OCI-LY1 (cell line): ENCODE results near the gene BMP7.

Experiments used
- H2AFZ ChIP-seq: fragments of 200-600 bp; sonication (generic), shearing (Covaris generic); 2 replicates; pipeline ENCODE4 v1.6.0; 2014; ENCODE audit warnings: antibody characterized with exemption, mild to moderate bottlenecking, low read length
- H3F3A ChIP-seq: fragments of 200-600 bp; sonication (generic), shearing (Covaris generic); 2 replicates; pipeline ENCODE4 v1.6.0; 2014; ENCODE audit warnings: mild to moderate bottlenecking, antibody characterized with exemption, low read length, moderate library complexity; ENCODE audit not compliant: insufficient read depth
- H3K27ac ChIP-seq: fragments of 200-600 bp; sonication (generic); 2 replicates; pipeline ENCODE4 v1.5.1; 2014; ENCODE audit warnings: low read length, mixed run types, mild to moderate bottlenecking, low read depth; ENCODE audit not compliant: poor library complexity, severe bottlenecking
- H3K27me3 ChIP-seq: fragments of 200-600 bp; sonication (generic); 2 replicates; pipeline ENCODE4 v1.6.0; 2014; ENCODE audit warnings: antibody characterized with exemption, mild to moderate bottlenecking, low read length, moderate library complexity; ENCODE audit not compliant: insufficient read depth
- H3K36me3 ChIP-seq: fragments of 200-600 bp; sonication (generic); 2 replicates; pipeline ENCODE4 v1.6.1; 2014; ENCODE audit warnings: mild to moderate bottlenecking, antibody characterized with exemption, low read length, moderate library complexity, mixed read lengths; ENCODE audit not compliant: insufficient read depth
- H3K4me1 ChIP-seq: fragments of 200-600 bp; sonication (generic); 2 replicates; pipeline ENCODE4 v1.5.1; 2014; ENCODE audit warnings: mild to moderate bottlenecking, low read length, moderate library complexity; ENCODE audit not compliant: insufficient read depth, severe bottlenecking
- H3K4me2 ChIP-seq: fragments of 200-600 bp; sonication (generic), shearing (Covaris generic); 2 replicates; pipeline ENCODE4 v1.6.1; 2014; ENCODE audit warnings: low read length
- H3K4me3 ChIP-seq: fragments of 200-600 bp; sonication (generic); 2 replicates; pipeline ENCODE4 v1.5.1; 2014; ENCODE audit warnings: low read length, low read depth, mild to moderate bottlenecking, mixed read lengths; ENCODE audit not compliant: poor library complexity, severe bottlenecking
- H3K79me2 ChIP-seq: fragments of 200-600 bp; shearing (Covaris generic); 2 replicates; pipeline ENCODE4 v1.6.1; 2016; ENCODE audit warnings: mixed run types, low read length, mixed read lengths; ENCODE audit not compliant: insufficient read depth
- H3K9ac ChIP-seq: fragments of 200-600 bp; sonication (generic), shearing (Covaris generic); 2 replicates; pipeline ENCODE4 v1.6.1; 2014; ENCODE audit warnings: mild to moderate bottlenecking, low read length, mixed read lengths
- H3K9me2 ChIP-seq: fragments of 200-600 bp; sonication (generic), shearing (Covaris generic); 2 replicates; pipeline ENCODE4 v1.6.1; 2014; ENCODE audit warnings: low read depth, mild to moderate bottlenecking, low read length, mixed read lengths
- H3K9me3 ChIP-seq: fragments of 200-600 bp; shearing (Covaris generic); 2 replicates; pipeline ENCODE4 v1.6.1; 2014; ENCODE audit warnings: low read length, mixed read lengths
- H4K20me1 ChIP-seq: fragments of 200-600 bp; sonication (generic), shearing (Covaris generic); 2 replicates; pipeline ENCODE4 v1.6.0; 2016; ENCODE audit warnings: mild to moderate bottlenecking, low read length; ENCODE audit not compliant: insufficient read depth
- EZH2 ChIP-seq: fragments of 200-600 bp; sonication (generic), shearing (Covaris generic); IDR thresholded peaks from 2 replicates; pipeline ENCODE4 v1.8.0; 2017; ENCODE audit warnings: borderline replicate concordance, mixed run types, mild to moderate bottlenecking, antibody characterized with exemption, low read length, moderate library complexity, mixed read lengths
- TF ChIP-seq, protein P1 (sequence below): fragments of 200-600 bp; sonication (generic), shearing (Covaris generic); IDR thresholded peaks from 2 replicates; pipeline ENCODE4 v1.5.1; 2017; ENCODE audit warnings: mild to moderate bottlenecking, antibody characterized with exemption, low read length, moderate library complexity, mixed read lengths

The BMP7 gene

DNA sequence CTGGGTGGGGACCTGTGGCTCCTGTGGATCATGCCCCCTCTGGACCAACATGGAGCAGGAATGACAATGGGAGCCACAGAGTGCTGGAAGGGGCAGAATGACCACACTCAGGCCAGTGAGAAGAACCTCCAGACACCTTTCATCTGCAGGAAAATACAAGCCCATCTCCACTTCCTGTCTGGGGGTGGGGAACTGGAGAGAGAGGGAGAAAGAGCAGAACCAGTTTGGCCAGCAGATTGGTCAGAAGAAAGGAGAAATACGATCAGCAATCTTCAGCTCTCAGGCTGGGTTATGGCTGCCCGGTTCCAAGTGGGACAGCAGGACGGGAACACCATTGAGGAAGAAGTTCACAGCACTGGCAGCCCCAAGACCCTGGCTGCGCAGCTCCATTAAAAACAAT is 37.0 kb downstream of the BMP7 start:
- Histone ChIP-seq H3K4me3 (no peak overlapping the region), H2AFZ (no peak overlapping the region), H3K9ac (no peak overlapping the region), H3F3A (no peaks in the 10 kb centered on the region), H3K36me3 (peaks cover 98% of the 10 kb centered on the region), H3K4me2 (no peak overlapping the region; the same call in 1 of the 2 replicates), H3K27me3 (no peaks in the 10 kb centered on the region), H3K79me2 (peaks cover 63% of the 10 kb centered on the region), H3K9me2 (no peaks in the 10 kb centered on the region), H3K4me1 (peaks cover 65% of the 10 kb centered on the region), H3K9me3 (no peaks in the 10 kb centered on the region), H3K27ac (peak overlapping the region; percentile 70), H4K20me1 (no peaks in the 10 kb centered on the region)
- TF ChIP-seq, protein P1, sequence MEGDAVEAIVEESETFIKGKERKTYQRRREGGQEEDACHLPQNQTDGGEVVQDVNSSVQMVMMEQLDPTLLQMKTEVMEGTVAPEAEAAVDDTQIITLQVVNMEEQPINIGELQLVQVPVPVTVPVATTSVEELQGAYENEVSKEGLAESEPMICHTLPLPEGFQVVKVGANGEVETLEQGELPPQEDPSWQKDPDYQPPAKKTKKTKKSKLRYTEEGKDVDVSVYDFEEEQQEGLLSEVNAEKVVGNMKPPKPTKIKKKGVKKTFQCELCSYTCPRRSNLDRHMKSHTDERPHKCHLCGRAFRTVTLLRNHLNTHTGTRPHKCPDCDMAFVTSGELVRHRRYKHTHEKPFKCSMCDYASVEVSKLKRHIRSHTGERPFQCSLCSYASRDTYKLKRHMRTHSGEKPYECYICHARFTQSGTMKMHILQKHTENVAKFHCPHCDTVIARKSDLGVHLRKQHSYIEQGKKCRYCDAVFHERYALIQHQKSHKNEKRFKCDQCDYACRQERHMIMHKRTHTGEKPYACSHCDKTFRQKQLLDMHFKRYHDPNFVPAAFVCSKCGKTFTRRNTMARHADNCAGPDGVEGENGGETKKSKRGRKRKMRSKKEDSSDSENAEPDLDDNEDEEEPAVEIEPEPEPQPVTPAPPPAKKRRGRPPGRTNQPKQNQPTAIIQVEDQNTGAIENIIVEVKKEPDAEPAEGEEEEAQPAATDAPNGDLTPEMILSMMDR = no peak
- no peak for TF ChIP-seq EZH2

DNA sequence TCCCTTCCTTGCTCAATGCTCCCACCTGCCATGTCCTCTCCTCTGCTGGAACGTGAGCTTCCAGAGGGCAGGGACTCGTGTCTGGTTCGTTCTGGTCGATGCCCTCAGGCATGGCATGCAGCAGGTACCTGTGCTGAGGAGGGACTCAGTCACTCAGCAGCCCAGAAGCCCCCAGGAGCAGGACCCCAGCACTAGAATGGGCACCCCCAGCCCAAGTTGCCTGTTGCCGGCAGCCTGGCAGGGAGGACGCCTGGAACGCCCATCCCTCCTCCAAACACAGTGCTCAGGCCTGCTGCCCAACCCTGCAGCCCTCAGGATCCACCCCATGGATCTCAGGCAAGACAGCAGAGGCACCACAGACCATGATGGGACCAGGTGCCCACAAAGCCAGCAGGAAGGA is 40.6 kb downstream of the BMP7 start:
- Histone ChIP-seq H3K36me3 (peaks cover 98% of the 10 kb centered on the region), H3K27ac (peak overlapping the region; percentile 7), H3K4me1 (peaks cover 31% of the 10 kb centered on the region), H3K4me2 (no peak overlapping the region), H2AFZ (no peak overlapping the region), H3F3A (no peaks in the 10 kb centered on the region), H3K9me3 (no peaks in the 10 kb centered on the region), H3K9ac (no peak overlapping the region), H3K4me3 (no peak overlapping the region), H3K79me2 (peaks cover 27% of the 10 kb centered on the region), H3K9me2 (no peaks in the 10 kb centered on the region), H3K27me3 (no peaks in the 10 kb centered on the region), H4K20me1 (no peaks in the 10 kb centered on the region)
- TF ChIP-seq, protein P1 = no peak
- TF ChIP-seq EZH2 = no peak

DNA sequence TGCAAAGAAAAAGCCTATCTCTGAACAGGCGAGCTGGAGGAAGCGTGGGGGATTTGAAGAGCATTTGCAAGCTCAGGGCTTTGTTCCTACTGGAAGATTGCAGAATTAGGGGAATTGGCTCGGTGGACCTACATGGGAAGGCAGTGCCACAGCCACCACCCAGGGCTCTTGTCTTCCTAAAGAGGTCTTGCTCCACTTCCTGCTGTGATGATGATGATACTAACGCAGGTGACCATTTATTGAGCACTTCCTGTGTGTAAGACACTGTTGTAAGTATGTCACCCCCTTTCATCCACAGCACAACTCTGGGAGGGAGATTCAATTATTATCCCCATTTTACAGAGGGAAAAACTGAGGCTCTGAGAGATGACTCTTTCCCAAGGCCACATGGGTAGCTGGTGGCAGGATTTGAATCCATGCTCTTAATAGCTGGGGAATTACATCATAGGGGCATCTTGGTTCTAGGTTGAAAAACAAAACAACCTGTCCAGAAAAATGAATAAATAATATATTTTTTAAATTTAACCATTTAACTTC is 41.2 kb downstream of the BMP7 start:
- no peak overlapping the region for H3K4me3 ChIP-seq
- no peaks in the 10 kb centered on the region for H3F3A ChIP-seq
- H3K4me2 ChIP-seq = no peak overlapping the region
- H3K27me3 ChIP-seq = no peaks in the 10 kb centered on the region
- H3K9ac ChIP-seq = no peak overlapping the region
- H3K36me3 ChIP-seq = peaks cover 99% of the 10 kb centered on the region
- H3K27ac ChIP-seq = peak overlapping the region; percentile 29
- peaks cover 26% of the 10 kb centered on the region for H3K4me1 ChIP-seq
- peaks cover 24% of the 10 kb centered on the region for H3K79me2 ChIP-seq
- no peaks in the 10 kb centered on the region for H4K20me1 ChIP-seq
- H3K9me3 ChIP-seq = no peaks in the 10 kb centered on the region
- TF ChIP-seq, protein P1 = no peak
- TF ChIP-seq EZH2 = no peak
- no peak overlapping the region for H2AFZ ChIP-seq
- H3K9me2 ChIP-seq = no peaks in the 10 kb centered on the region
